Neural cell (in vitro differentiated cells): Measurements from ENCODE around the gene MZF1. TPM values are rescaled to one million over a fixed set of nuclear protein-coding genes. Genes with fewer than 3 reads are reported as not detected.

Source experiments
- H2AFZ ChIP-seq: fragments of 200-600, 300-800 bp; sonication (generic), shearing (Covaris generic); 2 replicates; pipeline ENCODE4 v1.6.0; 2014; ENCODE audit warnings: low read depth, mild to moderate bottlenecking, antibody characterized with exemption, low read length, moderate library complexity
- H3F3A ChIP-seq: fragments of 200-600 bp; shearing (Covaris generic); 2 replicates; pipeline ENCODE4 v1.6.1; 2016; ENCODE audit warnings: mild to moderate bottlenecking, moderate library complexity, mixed read lengths, antibody characterized with exemption, low read length; ENCODE audit not compliant: insufficient read depth, poor library complexity, severe bottlenecking
- H3K27ac ChIP-seq: fragments of 200-600, 300-800 bp; sonication (generic), shearing (Covaris generic); 2 replicates; pipeline ENCODE4 v1.5.1; 2014; ENCODE audit warnings: mild to moderate bottlenecking, low read length, moderate library complexity
- H3K27me3 ChIP-seq: fragments of 300-800, 200-600 bp; sonication (generic), shearing (Covaris generic); 2 replicates; pipeline ENCODE4 v1.6.0; 2014; ENCODE audit warnings: mild to moderate bottlenecking, low read depth, low read length, moderate library complexity; ENCODE audit not compliant: insufficient read depth
- H3K36me3 ChIP-seq: fragments of 300-800, 200-600 bp; sonication (generic), shearing (Covaris generic); 2 replicates; pipeline ENCODE4 v1.5.1; 2014; ENCODE audit warnings: mild to moderate bottlenecking, antibody characterized with exemption, low read length, moderate library complexity; ENCODE audit not compliant: insufficient read depth
- H3K4me2 ChIP-seq: fragments of 300-800, 200-600 bp; sonication (generic), shearing (Covaris generic); 2 replicates; pipeline ENCODE4 v1.6.0; 2014; ENCODE audit warnings: mild to moderate bottlenecking, low read length
- H3K4me3 ChIP-seq: fragments of 300-800, 200-600 bp; sonication (generic), shearing (Covaris generic); 2 replicates; pipeline ENCODE4 v1.5.1; 2014; ENCODE audit warnings: mild to moderate bottlenecking, low read length, moderate library complexity
- H3K79me2 ChIP-seq: fragments of 200-600 bp; shearing (Covaris generic); replicated peaks from 2 replicates; pipeline ENCODE4 v1.6.0; 2014; ENCODE audit warnings: mild to moderate bottlenecking, low read length, moderate library complexity; ENCODE audit not compliant: insufficient read depth
- H3K9ac ChIP-seq: fragments of 300-800, 200-600 bp; sonication (generic), shearing (Covaris generic); 2 replicates; pipeline ENCODE4 v1.6.1; 2016; ENCODE audit warnings: mild to moderate bottlenecking, low read length, mixed read lengths
- H3K9me2 ChIP-seq: fragments of 200-600 bp; shearing (Covaris generic); 2 replicates; pipeline ENCODE4 v1.6.1; 2016; ENCODE audit warnings: mild to moderate bottlenecking, low read length, mixed read lengths; ENCODE audit not compliant: insufficient read depth
- H3K9me3 ChIP-seq: fragments of 200-600, 300-800 bp; sonication (generic), shearing (Covaris generic); 2 replicates; pipeline ENCODE4 v1.6.1; 2016; ENCODE audit warnings: mild to moderate bottlenecking, mixed run types, low read length, moderate library complexity, mixed read lengths
- H4K20me1 ChIP-seq: fragments of 200-600 bp; shearing (Covaris generic); 2 replicates; pipeline ENCODE4 v1.6.1; 2016; ENCODE audit warnings: mild to moderate bottlenecking, mixed run types; ENCODE audit not compliant: insufficient read depth
- CTCF ChIP-seq: fragments of 450-650 bp; IDR thresholded peaks from 2 replicates; pipeline ENCODE4 v1.5.1; 2014; ENCODE audit warnings: antibody characterized with exemption, mild to moderate bottlenecking, moderate library complexity; ENCODE audit not compliant: poor library complexity, severe bottlenecking
- EZH2 ChIP-seq: fragments of 200-600, 300-800 bp; shearing (Covaris generic), sonication (generic); IDR thresholded peaks from 2 replicates; pipeline ENCODE4 v1.6.1; 2014; ENCODE audit warnings: antibody characterized with exemption, low read length, borderline replicate concordance, mild to moderate bottlenecking; ENCODE audit not compliant: insufficient read depth, poor library complexity, severe bottlenecking
- REST ChIP-seq: IDR thresholded peaks from 2 replicates; pipeline ENCODE4 v1.6.1; 2012; ENCODE audit warnings: borderline replicate concordance
- SMC3 ChIP-seq: fragments of 450-650 bp; conservative IDR thresholded peaks from 2 replicates; pipeline ENCODE4 v1.6.1; 2014; ENCODE audit warnings: antibody characterized with exemption, mild to moderate bottlenecking, moderate library complexity; ENCODE audit not compliant: poor library complexity
- polyA plus RNA-seq: library from polyadenylated mRNA; depleted of rRNA; stranded (reverse); fragments of >200 nt; gene quantifications from 2 replicates; pipeline ENCODE4 v1.2.3, GENCODE V29; 2014
- small RNA-seq, 3 experiments: library from RNA; depleted of rRNA; stranded (forward); fragments of <200 nt; gene quantifications; one replicate each; pipeline ENCODE3, GENCODE V24; 2012

MZF1 gene
- polyA plus RNA-seq, 1 donor from 2014 or later, result 74.6 TPM

- H3K27me3 ChIP-seq, result no peaks in the 10 kb centered on the region
- no peaks in the 10 kb centered on the region for H3F3A ChIP-seq
- H3K9ac ChIP-seq, result no peak overlapping the region
- TF ChIP-seq EZH2 (no peak), CTCF (no peak), REST (no peak), SMC3 (no peak)
- H4K20me1 ChIP-seq, result no peaks in the 10 kb centered on the region
- no peaks in the 10 kb centered on the region for H3K36me3 ChIP-seq
- no peak overlapping the region for H2AFZ ChIP-seq
- peaks cover 8% of the 10 kb centered on the region for H3K79me2 ChIP-seq
- H3K4me3 ChIP-seq, result no peak overlapping the region
- H3K4me2 ChIP-seq, result no peak overlapping the region
- H3K9me3 ChIP-seq, result no peaks in the 10 kb centered on the region
- H3K27ac ChIP-seq, result peak overlapping the region; percentile 15
- H3K9me2 ChIP-seq, result no peaks in the 10 kb centered on the region
These were observed 59.9 kb downstream of the MZF1 start for GRCh38 chr19:58513213-58513693.

Small RNA genes lying within 50 kb of the gene (small RNA-seq; reads per million reads assigned to genes)
- gene MIR6807, result 4.7 to 10.7 (median 10.7) reads per million in 3 experiments
- 0 reads per million in 3 experiments for gene RN7SL525P

Other genes starting within 250 kb of the MZF1 start
- gene ZSCAN22, start 246.3 kb downstream of the MZF1 start, polyA plus RNA-seq, result 1.6 and 2.2 TPM in 2 replicates
- gene A1BG, start 219.8 kb downstream of the MZF1 start, polyA plus RNA-seq, result 35.4 and 40.0 TPM in 2 replicates
- gene ZNF497, start 210.6 kb downstream of the MZF1 start, polyA plus RNA-seq, result 13.7 and 18.4 TPM in 2 replicates
- 4.5 and 9.8 TPM in 2 replicates for gene ZNF837, start 192.3 kb downstream of the MZF1 start, polyA plus RNA-seq
- gene RPS5, start 186.1 kb downstream of the MZF1 start, polyA plus RNA-seq, result 1,461 and 1,514 TPM in 2 replicates
- not detected in 2 replicates for gene RNF225, start 177.7 kb downstream of the MZF1 start, polyA plus RNA-seq
- 17.9 and 29.6 TPM in 2 replicates for gene ZNF584, start 164.7 kb downstream of the MZF1 start, polyA plus RNA-seq
- gene ZNF132, start 133.2 kb downstream of the MZF1 start, polyA plus RNA-seq, result 0.77 and 1.0 TPM in 2 replicates
- 7.8 and 10.4 TPM in 2 replicates for gene ZNF324B, start 121.7 kb downstream of the MZF1 start, polyA plus RNA-seq
- gene ZNF324, start 106.3 kb downstream of the MZF1 start, polyA plus RNA-seq, result 12.5 and 19.5 TPM in 2 replicates
- 18.2 and 25.9 TPM in 2 replicates for gene ZNF446, start 97.0 kb downstream of the MZF1 start, polyA plus RNA-seq
- gene SLC27A5, start 61.3 kb downstream of the MZF1 start, polyA plus RNA-seq, result 14.9 and 19.7 TPM in 2 replicates
- gene ZBTB45, start 53.5 kb downstream of the MZF1 start, polyA plus RNA-seq, result 5.5 and 6.8 TPM in 2 replicates
- gene TRIM28, start 29.3 kb downstream of the MZF1 start, polyA plus RNA-seq, result 227 and 256 TPM in 2 replicates
- gene CHMP2A, start 18.2 kb downstream of the MZF1 start, polyA plus RNA-seq, result 176 and 189 TPM in 2 replicates
- 138 and 151 TPM in 2 replicates for gene UBE2M, start 14.7 kb downstream of the MZF1 start, polyA plus RNA-seq